Measurements from ENCODE around the gene ADTRP.
"Not testable (repeated sequence)": the region's sequence is repeated elsewhere in the genome, so short reads cannot be mapped to it uniquely, and the experiment has no call there.

Gene ADTRP

DNA sequence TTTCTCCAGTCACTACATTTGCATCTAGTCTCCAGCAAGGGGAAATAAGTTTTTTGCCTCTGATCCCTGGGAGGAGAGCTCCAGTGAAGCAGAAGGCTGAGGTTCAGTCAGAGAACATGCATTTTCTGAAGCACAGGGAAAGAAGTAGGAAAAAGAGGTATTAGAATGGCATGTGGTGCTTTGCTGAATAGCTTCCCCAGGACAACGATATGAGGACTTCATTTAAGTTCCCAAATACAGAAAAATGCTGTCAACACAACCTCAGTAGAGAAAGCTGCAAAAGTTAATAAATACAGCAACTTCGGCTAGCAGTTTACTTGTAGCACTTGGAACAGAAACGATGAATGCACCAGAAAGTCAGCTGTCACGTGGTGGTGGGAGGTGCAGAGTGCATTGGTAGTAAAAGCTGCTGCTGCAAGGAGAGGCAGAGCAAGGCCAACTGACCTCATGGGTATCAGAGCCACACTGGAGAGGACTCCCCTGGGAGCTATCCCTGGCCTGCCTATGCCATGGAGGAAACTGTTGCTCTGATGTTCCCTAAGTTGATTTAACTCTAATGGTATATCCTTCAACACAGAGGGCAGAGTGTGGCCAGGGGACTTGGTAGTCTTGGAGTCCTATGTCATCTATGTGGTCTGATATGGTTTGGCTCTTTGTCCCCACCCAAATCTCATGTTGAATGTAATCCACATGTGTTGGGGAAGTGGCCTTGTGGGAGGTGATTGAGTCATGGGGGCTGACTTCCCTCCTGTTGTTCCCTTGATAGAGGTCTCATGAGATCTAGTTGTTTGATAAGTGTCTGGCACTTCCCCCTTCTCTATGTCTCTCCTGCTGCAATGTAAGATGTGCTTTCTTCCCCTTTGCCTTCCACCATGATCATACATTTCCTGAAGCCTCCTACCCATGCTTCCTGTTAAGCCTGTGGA lies 85.9 kb downstream of the ADTRP start:
- no peak overlapping the region for H3K27ac ChIP-seq (ENCODE audit: extremely low read depth, low read depth, low read length)
- no peaks in the 10 kb centered on the region for H3K36me3 ChIP-seq (ENCODE audit: control insufficient read depth in 2 of 2, insufficient read depth in 1 of 2, low read length in 2 of 2)
- no peak overlapping the region for H3K4me3 ChIP-seq (ENCODE audit: low read depth, low read length)
- no peak for TF ChIP-seq ZNF239 (tag by site-specific recombination; IDR thresholded peaks at IDR 0.05)
- TF ChIP-seq, protein P1, sequence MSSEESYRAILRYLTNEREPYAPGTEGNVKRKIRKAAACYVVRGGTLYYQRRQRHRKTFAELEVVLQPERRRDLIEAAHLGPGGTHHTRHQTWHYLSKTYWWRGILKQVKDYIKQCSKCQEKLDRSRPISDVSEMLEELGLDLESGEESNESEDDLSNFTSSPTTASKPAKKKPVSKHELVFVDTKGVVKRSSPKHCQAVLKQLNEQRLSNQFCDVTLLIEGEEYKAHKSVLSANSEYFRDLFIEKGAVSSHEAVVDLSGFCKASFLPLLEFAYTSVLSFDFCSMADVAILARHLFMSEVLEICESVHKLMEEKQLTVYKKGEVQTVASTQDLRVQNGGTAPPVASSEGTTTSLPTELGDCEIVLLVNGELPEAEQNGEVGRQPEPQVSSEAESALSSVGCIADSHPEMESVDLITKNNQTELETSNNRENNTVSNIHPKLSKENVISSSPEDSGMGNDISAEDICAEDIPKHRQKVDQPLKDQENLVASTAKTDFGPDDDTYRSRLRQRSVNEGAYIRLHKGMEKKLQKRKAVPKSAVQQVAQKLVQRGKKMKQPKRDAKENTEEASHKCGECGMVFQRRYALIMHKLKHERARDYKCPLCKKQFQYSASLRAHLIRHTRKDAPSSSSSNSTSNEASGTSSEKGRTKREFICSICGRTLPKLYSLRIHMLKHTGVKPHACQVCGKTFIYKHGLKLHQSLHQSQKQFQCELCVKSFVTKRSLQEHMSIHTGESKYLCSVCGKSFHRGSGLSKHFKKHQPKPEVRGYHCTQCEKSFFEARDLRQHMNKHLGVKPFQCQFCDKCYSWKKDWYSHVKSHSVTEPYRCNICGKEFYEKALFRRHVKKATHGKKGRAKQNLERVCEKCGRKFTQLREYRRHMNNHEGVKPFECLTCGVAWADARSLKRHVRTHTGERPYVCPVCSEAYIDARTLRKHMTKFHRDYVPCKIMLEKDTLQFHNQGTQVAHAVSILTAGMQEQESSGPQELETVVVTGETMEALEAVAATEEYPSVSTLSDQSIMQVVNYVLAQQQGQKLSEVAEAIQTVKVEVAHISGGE (tag by site-specific recombination; conservative IDR thresholded peaks at IDR 0.05; ENCODE audit: low read depth): peak; percentile 84
- ChIA-PET CTCF (interaction anchor here (0.6 to 0.9 kb wide), 2 partner anchors 37 to 231 kb away, joined by 3 to 6 read pairs; no protein-coding TSS in a partner anchor), POLR2A (no interaction called here)
- no peaks in the 10 kb centered on the region for H3K9me3 ChIP-seq (ENCODE audit: control insufficient read depth, insufficient read depth, low read depth, low read length)
- peaks cover 4% of the 10 kb centered on the region for H3K4me1 ChIP-seq (ENCODE audit: control insufficient read depth, insufficient read depth, low read length)

DNA sequence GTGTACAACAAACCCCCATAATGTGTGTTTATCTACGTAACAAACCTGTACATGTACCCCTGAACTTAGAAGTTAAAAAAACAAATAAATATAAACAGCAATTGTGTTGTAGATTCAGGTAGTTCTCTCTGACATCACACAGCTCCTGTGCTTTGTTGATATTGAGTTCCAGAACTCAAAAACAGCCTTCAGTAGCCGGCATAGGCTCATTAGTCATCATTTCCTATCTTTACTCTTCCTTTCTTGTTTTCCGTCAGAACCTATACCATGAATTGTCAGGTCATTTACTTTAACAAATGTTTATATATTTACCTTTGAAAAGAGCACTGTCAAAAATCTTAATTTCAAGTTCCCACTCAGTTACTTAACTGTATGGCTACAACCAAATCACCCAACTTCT lies 88.8 kb downstream of the ADTRP start:
- CTCF ChIA-PET: interaction anchor here (0.9 kb wide), 1 partner anchor 34 kb away, joined by 3 read pairs; no protein-coding TSS in a partner anchor
- Histone ChIP-seq H3K27ac (ENCODE audit: extremely low read depth, low read depth, low read length) (no peak overlapping the region), H3K9me3 (ENCODE audit: control insufficient read depth, insufficient read depth, low read depth, low read length) (no peaks in the 10 kb centered on the region), H3K36me3 (ENCODE audit: control insufficient read depth in 2 of 2, insufficient read depth in 1 of 2, low read length in 2 of 2) (no peaks in the 10 kb centered on the region), H3K4me1 (ENCODE audit: control insufficient read depth, insufficient read depth, low read length) (peaks cover 5% of the 10 kb centered on the region), H3K4me3 (ENCODE audit: low read depth, low read length) (no peak overlapping the region)
- POLR2A ChIA-PET: no interaction called here
- TF ChIP-seq, protein P2, sequence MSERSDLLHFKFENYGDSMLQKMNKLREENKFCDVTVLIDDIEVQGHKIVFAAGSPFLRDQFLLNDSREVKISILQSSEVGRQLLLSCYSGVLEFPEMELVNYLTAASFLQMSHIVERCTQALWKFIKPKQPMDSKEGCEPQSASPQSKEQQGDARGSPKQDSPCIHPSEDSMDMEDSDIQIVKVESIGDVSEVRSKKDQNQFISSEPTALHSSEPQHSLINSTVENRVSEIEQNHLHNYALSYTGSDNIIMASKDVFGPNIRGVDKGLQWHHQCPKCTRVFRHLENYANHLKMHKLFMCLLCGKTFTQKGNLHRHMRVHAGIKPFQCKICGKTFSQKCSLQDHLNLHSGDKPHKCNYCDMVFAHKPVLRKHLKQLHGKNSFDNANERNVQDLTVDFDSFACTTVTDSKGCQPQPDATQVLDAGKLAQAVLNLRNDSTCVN (tag by site-specific recombination; optimal IDR thresholded peaks at IDR 0.05): no peak
- TF ChIP-seq, protein P3, sequence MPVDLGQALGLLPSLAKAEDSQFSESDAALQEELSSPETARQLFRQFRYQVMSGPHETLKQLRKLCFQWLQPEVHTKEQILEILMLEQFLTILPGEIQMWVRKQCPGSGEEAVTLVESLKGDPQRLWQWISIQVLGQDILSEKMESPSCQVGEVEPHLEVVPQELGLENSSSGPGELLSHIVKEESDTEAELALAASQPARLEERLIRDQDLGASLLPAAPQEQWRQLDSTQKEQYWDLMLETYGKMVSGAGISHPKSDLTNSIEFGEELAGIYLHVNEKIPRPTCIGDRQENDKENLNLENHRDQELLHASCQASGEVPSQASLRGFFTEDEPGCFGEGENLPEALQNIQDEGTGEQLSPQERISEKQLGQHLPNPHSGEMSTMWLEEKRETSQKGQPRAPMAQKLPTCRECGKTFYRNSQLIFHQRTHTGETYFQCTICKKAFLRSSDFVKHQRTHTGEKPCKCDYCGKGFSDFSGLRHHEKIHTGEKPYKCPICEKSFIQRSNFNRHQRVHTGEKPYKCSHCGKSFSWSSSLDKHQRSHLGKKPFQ (tag by site-specific recombination; IDR thresholded peaks at IDR 0.05): no peak
- TF ChIP-seq, protein P4, sequence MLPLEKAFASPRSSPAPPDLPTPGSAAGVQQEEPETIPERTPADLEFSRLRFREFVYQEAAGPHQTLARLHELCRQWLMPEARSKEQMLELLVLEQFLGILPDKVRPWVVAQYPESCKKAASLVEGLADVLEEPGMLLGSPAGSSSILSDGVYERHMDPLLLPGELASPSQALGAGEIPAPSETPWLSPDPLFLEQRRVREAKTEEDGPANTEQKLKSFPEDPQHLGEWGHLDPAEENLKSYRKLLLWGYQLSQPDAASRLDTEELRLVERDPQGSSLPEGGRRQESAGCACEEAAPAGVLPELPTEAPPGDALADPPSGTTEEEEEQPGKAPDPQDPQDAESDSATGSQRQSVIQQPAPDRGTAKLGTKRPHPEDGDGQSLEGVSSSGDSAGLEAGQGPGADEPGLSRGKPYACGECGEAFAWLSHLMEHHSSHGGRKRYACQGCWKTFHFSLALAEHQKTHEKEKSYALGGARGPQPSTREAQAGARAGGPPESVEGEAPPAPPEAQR (tag by site-specific recombination; IDR thresholded peaks at IDR 0.05): no peak
- TF ChIP-seq, protein P5, sequence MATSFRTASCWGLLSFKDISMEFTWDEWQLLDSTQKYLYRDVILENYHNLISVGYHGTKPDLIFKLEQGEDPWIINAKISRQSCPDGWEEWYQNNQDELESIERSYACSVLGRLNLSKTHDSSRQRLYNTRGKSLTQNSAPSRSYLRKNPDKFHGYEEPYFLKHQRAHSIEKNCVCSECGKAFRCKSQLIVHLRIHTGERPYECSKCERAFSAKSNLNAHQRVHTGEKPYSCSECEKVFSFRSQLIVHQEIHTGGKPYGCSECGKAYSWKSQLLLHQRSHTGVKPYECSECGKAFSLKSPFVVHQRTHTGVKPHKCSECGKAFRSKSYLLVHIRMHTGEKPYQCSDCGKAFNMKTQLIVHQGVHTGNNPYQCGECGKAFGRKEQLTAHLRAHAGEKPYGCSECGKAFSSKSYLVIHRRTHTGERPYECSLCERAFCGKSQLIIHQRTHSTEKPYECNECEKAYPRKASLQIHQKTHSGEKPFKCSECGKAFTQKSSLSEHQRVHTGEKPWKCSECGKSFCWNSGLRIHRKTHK (tag by site-specific recombination; IDR thresholded peaks at IDR 0.05): no peak
- no peak for TF ChIP-seq ZNF548 (tag by site-specific recombination; IDR thresholded peaks at IDR 0.05)

DNA sequence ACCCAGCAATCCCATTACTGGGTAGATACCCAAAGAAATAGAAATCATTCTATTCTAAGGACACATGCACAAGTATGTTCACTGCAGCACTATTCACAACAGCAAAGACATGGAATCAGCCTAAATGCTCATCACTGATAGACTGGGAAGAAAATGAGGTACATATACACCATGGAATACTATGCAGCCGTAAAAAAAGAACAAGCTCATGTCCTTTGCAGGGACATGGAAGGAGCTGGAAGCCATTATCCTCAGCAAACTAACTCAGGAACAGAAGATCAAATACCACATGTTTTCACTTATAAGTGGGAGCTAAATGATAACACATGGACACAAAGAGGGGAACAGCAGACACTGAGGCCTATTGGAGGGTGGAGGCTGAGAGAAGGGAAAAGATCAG lies 89.2 kb downstream of the ADTRP start:
- H3K4me1 ChIP-seq (ENCODE audit: control insufficient read depth, insufficient read depth, low read length); H3K9me3 ChIP-seq (ENCODE audit: control insufficient read depth, insufficient read depth, low read depth, low read length); H3K27ac ChIP-seq (ENCODE audit: extremely low read depth, low read depth, low read length); H3K36me3 ChIP-seq (ENCODE audit: control insufficient read depth in 2 of 2, insufficient read depth in 1 of 2, low read length in 2 of 2); POLR2A ChIA-PET; H3K4me3 ChIP-seq (ENCODE audit: low read depth, low read length): not testable (repeated sequence)
- TF ChIP-seq ZNF146 (tag by site-specific recombination; IDR thresholded peaks at IDR 0.05): peak; percentile 76
- CTCF ChIA-PET: interaction anchor here (0.9 kb wide), 1 partner anchor 33 kb away, joined by 3 read pairs; no protein-coding TSS in a partner anchor

Data from HEK293 (cell line).